HG03432 (cell line): ENCODE data around the gene TMEM37.

Experiments
- ATAC-seq: cut with Tn5 transposase; IDR thresholded peaks from one replicate; pipeline ENCODE4 v1.9.1; 2021; ENCODE audit warnings: mild to moderate bottlenecking, moderate library complexity; ENCODE audit not compliant: unreplicated experiment

TMEM37 gene

GRCh38 chr2:119417908-119418307 is 13.7 kb upstream of the TMEM37 start:
- no peak for ATAC-seq

- no peak for ATAC-seq
Measured at GRCh38 chr2:119419065-119419464, 12.6 kb upstream of the TMEM37 start.

GRCh38 chr2:119419803-119420508 is 11.7 kb upstream of the TMEM37 start:
- ATAC-seq = no peak

- ATAC-seq = no peak
Measured at GRCh38 chr2:119421304-119421703, 10.3 kb upstream of the TMEM37 start.

GRCh38 chr2:119421741-119422140 is 9.9 kb upstream of the TMEM37 start:
- no peak for ATAC-seq

- ATAC-seq = no peak
Measured at GRCh38 chr2:119422360-119423107, 9.1 kb upstream of the TMEM37 start.

- ATAC-seq = no peak
Measured at GRCh38 chr2:119423108-119423444, 8.6 kb upstream of the TMEM37 start.

- no peak for ATAC-seq
Measured at GRCh38 chr2:119423811-119424210, 7.8 kb upstream of the TMEM37 start.

GRCh38 chr2:119424284-119425118 is 7.2 kb upstream of the TMEM37 start:
- no peak for ATAC-seq

- no peak for ATAC-seq
Measured at GRCh38 chr2:119425119-119425405, 6.6 kb upstream of the TMEM37 start.

- no peak for ATAC-seq
Measured at GRCh38 chr2:119425620-119426395, 5.8 kb upstream of the TMEM37 start.

GRCh38 chr2:119426396-119426675 is 5.3 kb upstream of the TMEM37 start:
- ATAC-seq = no peak

GRCh38 chr2:119426801-119427395 is 4.8 kb upstream of the TMEM37 start:
- no peak for ATAC-seq

GRCh38 chr2:119427756-119428155 is 3.9 kb upstream of the TMEM37 start:
- ATAC-seq = no peak

GRCh38 chr2:119428488-119429224 is 3.0 kb upstream of the TMEM37 start:
- no peak for ATAC-seq

- no peak for ATAC-seq
Measured at GRCh38 chr2:119429225-119429981, 2.3 kb upstream of the TMEM37 start.

GRCh38 chr2:119430023-119430498 is 1.6 kb upstream of the TMEM37 start:
- no peak for ATAC-seq

GRCh38 chr2:119431976-119432850 is 559 bp downstream of the TMEM37 start:
- peak; percentile 14 for ATAC-seq
